Progenitor cell of endocrine pancreas (in vitro differentiated cells): ENCODE measurements around the gene TBX5. TPM values are rescaled to one million over a fixed set of nuclear protein-coding genes. Genes with fewer than 3 reads are reported as not detected.

Source experiments
- DNase-seq: peaks from one replicate; pipeline ENCODE4 v3.0.0; 2021; ENCODE audit warnings: low spot score; ENCODE audit not compliant: unreplicated experiment
- H3K27ac Mint-ChIP-seq: 2 replicates; pipeline ENCODE4 v1.8.0; 2021; ENCODE audit warnings: mild to moderate bottlenecking, moderate library complexity, mixed read lengths
- H3K27me3 Mint-ChIP-seq: 2 replicates; pipeline ENCODE4 v1.8.0; 2021; ENCODE audit warnings: mixed read lengths
- H3K36me3 Mint-ChIP-seq: 2 replicates; pipeline ENCODE4 v1.8.0; 2022; ENCODE audit warnings: mixed read lengths; ENCODE audit not compliant: insufficient read depth
- H3K4me1 Mint-ChIP-seq: 2 replicates; pipeline ENCODE4 v1.8.0; 2021; ENCODE audit warnings: low read depth, mixed read lengths
- H3K4me3 Mint-ChIP-seq: 2 replicates; pipeline ENCODE4 v1.8.0; 2021; ENCODE audit warnings: low read depth, mild to moderate bottlenecking, moderate library complexity, mixed read lengths
- H3K9me3 Mint-ChIP-seq: 2 replicates; pipeline ENCODE4 v1.8.0; 2021; ENCODE audit warnings: low read depth, mixed read lengths
- total RNA-seq: library from RNA; stranded (reverse); gene quantifications from 2 replicates; pipeline ENCODE4 v1.2.1, GENCODE V29; 2021
- TF ChIP-seq, protein P1 (sequence below): fragments of 200-600 bp; sonication (generic); IDR thresholded peaks from one replicate; pipeline ENCODE4 v1.5.0; 2021; ENCODE audit warnings: antibody characterized with exemption, mild to moderate bottlenecking; ENCODE audit not compliant: unreplicated experiment

Gene TBX5
- total RNA-seq, 1 donor from 2014 or later = not detected

DNA sequence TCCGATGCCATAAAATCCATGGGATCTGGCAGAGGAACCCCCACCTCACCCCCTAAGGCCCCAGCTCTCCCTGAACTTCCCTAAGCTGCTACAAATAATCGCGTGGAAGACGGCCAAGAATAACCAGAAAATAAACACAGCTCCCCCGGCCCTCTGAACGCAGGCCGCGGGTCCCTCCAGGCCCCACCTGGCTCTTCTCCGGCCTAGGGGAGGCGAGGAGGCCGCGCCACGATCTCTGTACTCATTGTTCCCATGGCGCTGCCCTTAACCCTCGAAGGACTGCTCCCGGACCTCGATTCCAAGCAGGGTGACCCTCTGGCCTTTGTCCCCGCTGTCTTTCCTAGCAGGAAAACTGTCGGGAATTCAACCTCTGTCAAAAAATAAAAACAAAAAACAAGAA is 33.9 kb upstream of the TBX5 start:
- Mint-ChIP-seq H3K4me1 (no peaks in the 10 kb centered on the region), H3K9me3 (no peaks in the 10 kb centered on the region), H3K4me3 (no peak overlapping the region), H3K27ac (no peak overlapping the region), H3K27me3 (peaks cover 100% of the 10 kb centered on the region), H3K36me3 (no peaks in the 10 kb centered on the region)
- TF ChIP-seq, protein P1, sequence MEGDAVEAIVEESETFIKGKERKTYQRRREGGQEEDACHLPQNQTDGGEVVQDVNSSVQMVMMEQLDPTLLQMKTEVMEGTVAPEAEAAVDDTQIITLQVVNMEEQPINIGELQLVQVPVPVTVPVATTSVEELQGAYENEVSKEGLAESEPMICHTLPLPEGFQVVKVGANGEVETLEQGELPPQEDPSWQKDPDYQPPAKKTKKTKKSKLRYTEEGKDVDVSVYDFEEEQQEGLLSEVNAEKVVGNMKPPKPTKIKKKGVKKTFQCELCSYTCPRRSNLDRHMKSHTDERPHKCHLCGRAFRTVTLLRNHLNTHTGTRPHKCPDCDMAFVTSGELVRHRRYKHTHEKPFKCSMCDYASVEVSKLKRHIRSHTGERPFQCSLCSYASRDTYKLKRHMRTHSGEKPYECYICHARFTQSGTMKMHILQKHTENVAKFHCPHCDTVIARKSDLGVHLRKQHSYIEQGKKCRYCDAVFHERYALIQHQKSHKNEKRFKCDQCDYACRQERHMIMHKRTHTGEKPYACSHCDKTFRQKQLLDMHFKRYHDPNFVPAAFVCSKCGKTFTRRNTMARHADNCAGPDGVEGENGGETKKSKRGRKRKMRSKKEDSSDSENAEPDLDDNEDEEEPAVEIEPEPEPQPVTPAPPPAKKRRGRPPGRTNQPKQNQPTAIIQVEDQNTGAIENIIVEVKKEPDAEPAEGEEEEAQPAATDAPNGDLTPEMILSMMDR = no peak
- no peak for DNase-seq

DNA sequence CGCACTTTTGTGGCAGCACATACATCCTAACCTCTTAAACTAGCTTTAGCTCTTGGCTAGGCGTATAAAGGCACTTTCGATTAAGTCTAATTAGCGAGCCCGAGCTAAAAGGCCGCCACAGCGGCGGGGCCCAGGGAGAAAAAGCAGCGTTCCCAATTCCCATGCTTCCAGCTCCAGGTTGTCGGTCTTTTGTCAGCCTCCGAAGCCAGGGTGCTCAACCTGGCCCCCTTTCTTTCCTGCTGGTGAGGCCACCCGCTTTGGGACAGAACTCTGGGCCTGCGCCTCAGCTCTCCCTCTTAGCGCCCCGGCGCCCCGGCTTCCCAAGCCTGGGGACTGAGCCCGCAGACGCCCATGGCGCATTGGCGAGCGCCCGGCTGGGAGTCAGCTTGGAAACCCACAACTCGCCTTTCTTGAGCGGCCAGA is 33.3 kb upstream of the TBX5 start:
- no peak overlapping the region for H3K27ac Mint-ChIP-seq
- H3K36me3 Mint-ChIP-seq = no peaks in the 10 kb centered on the region
- H3K4me3 Mint-ChIP-seq = no peak overlapping the region
- DNase-seq = no peak
- TF ChIP-seq, protein P1 = no peak
- no peaks in the 10 kb centered on the region for H3K4me1 Mint-ChIP-seq
- no peaks in the 10 kb centered on the region for H3K9me3 Mint-ChIP-seq
- peaks cover 100% of the 10 kb centered on the region for H3K27me3 Mint-ChIP-seq

DNA sequence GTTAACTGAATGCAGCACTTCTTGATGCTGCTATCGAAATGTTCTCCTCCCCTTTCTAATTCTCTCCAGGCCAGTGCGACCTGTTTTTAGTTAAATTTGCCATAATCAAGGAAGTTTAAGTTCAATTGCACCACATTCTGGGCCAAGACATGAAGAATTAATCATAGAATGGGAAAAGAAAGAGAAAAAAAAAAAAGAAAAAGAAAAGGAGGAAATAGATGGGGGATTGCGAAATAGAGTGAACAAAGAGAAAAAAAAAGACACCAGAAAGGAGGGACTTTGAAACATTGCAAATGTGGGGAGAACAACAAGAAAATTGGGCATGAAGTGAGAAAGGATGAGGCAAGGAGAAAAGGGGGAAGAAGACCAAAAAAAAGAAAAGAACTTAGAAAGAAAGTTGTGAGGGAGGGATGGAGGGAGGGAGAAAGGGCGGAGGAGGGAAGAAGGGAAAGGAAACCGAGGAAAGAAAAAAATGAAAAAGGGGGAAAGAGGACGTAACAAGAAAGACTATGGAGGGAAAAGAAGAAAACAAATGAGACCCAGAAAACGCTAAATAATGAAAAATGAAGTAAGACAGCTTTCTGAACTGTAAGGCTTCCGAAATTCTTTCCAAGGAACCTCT is 32.8 kb upstream of the TBX5 start:
- Mint-ChIP-seq H3K27ac (no peak overlapping the region), H3K27me3 (peaks cover 100% of the 10 kb centered on the region), H3K4me1 (no peaks in the 10 kb centered on the region), H3K4me3 (no peak overlapping the region), H3K36me3 (no peaks in the 10 kb centered on the region), H3K9me3 (no peaks in the 10 kb centered on the region)
- TF ChIP-seq, protein P1 = no peak
- no peak for DNase-seq

DNA sequence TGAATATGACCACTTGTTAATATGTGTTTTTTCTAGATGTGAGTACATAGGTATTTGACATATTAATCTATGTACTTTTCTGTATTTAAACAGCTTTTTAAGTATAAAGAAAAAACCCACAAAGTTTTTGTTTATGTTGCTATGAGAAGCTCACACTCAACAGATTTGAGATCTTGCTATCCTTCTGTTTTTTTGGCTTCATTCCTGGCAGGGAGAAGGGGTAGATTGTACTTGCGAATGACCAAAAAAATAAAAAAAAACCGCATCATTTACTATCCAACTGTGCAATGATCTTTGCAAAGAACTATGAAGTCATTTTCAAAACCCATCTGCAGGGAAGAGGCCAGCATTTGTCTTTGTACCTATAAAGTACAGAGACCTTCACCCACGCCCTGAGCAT is 28.4 kb upstream of the TBX5 start:
- Mint-ChIP-seq H3K9me3 (no peaks in the 10 kb centered on the region), H3K27ac (no peak overlapping the region), H3K4me3 (no peak overlapping the region), H3K27me3 (peaks cover 93% of the 10 kb centered on the region), H3K4me1 (no peaks in the 10 kb centered on the region), H3K36me3 (no peaks in the 10 kb centered on the region)
- no peak for DNase-seq
- TF ChIP-seq, protein P1 = no peak

DNA sequence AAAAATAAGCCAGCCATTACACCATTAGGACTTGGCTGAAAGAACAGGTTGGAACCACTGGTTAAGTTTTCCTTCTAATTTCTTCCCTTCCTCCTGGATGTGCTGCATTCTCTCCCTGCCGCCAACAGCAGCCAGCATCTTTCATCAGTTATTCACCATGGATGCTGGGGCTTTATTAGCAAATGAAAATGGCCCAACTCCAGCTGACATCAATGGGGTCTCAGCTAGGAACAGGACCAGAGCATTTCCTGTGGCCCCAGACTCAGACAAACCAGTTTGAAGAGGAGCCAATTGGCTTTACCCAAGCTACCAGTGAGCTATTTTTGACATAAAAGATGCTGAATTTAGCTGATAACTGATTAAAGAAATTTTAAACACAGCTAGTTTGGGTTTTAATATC is 26.0 kb upstream of the TBX5 start:
- no peak overlapping the region for H3K4me3 Mint-ChIP-seq
- TF ChIP-seq, protein P1 = no peak
- no peak for DNase-seq
- no peaks in the 10 kb centered on the region for H3K36me3 Mint-ChIP-seq
- no peaks in the 10 kb centered on the region for H3K9me3 Mint-ChIP-seq
- H3K27ac Mint-ChIP-seq = no peak overlapping the region
- no peaks in the 10 kb centered on the region for H3K4me1 Mint-ChIP-seq
- H3K27me3 Mint-ChIP-seq = peaks cover 93% of the 10 kb centered on the region
